K562 (cell line): ENCODE results near the gene ENDOU.

Source experiments
- MBD2 ChIP-seq: sonication (generic); IDR thresholded peaks from 2 replicates; pipeline ENCODE4 v1.6.1; 2016; ENCODE audit warnings: low read depth, borderline replicate concordance
- POLR3A ChIP-seq: IDR thresholded peaks from 2 replicates; pipeline ENCODE4 v1.6.1; 2011; ENCODE audit warnings: borderline replicate concordance, mild to moderate bottlenecking, moderate library complexity; ENCODE audit not compliant: insufficient read length, insufficient read depth; ENCODE audit errors: extremely low read depth
- PPARD ChIP-seq: fragments of 250-450 bp; sonication (Bioruptor Pico); IDR thresholded peaks from 2 replicates; pipeline ENCODE4 v1.8.0; 2022; ENCODE audit warnings: inconsistent platforms, mild to moderate bottlenecking, moderate library complexity
- RBM17 ChIP-seq: fragments of 200-400 bp; formaldehyde crosslinking; IDR thresholded peaks from 2 replicates; pipeline ENCODE4 v1.6.1; 2017; ENCODE audit warnings: low read depth, mild to moderate bottlenecking, low read length, borderline replicate concordance
- SIX5 ChIP-seq, 2 experiments: IDR thresholded peaks; 2 replicates each; pipeline ENCODE4 v1.6.1; 2011; ENCODE audit warnings: low read length in 2 of 2, borderline replicate concordance in 1 of 2, low read depth in 1 of 2, mild to moderate bottlenecking in 1 of 2, moderate library complexity in 1 of 2; ENCODE audit not compliant: insufficient read depth in 1 of 2
- SRSF1 ChIP-seq: fragments of 200-400 bp; formaldehyde crosslinking; IDR thresholded peaks from 2 replicates; pipeline ENCODE4 v1.6.1; 2017; ENCODE audit warnings: mild to moderate bottlenecking, low read depth, low read length, moderate library complexity
- TCF7L2 ChIP-seq: fragments of 150-350 bp; IDR thresholded peaks from 2 replicates; pipeline ENCODE4 v1.6.1; 2016; ENCODE audit warnings: low read depth, mild to moderate bottlenecking, low read length, moderate library complexity
- ZNF707 ChIP-seq: fragments of 250-450 bp; sonication (Bioruptor Pico); conservative IDR thresholded peaks from 2 replicates; pipeline ENCODE4 v1.8.0; 2022; ENCODE audit warnings: inconsistent platforms, mild to moderate bottlenecking, moderate library complexity
- TF ChIP-seq, protein P1 (sequence below), 3 experiments: IDR thresholded peaks in 2 of 3; conservative IDR thresholded peaks in 1 of 3; 2 replicates each; pipeline ENCODE4 v1.5.1; 2011 to 2012; ENCODE audit warnings: low read length in 3 of 3, mild to moderate bottlenecking in 3 of 3, control low read depth in 2 of 3, improper control_type of control experiment in 1 of 3, inconsistent platforms in 1 of 3, low read depth in 1 of 3, mixed read lengths in 1 of 3, moderate library complexity in 1 of 3; ENCODE audit not compliant: insufficient read depth in 2 of 3

DNA sequence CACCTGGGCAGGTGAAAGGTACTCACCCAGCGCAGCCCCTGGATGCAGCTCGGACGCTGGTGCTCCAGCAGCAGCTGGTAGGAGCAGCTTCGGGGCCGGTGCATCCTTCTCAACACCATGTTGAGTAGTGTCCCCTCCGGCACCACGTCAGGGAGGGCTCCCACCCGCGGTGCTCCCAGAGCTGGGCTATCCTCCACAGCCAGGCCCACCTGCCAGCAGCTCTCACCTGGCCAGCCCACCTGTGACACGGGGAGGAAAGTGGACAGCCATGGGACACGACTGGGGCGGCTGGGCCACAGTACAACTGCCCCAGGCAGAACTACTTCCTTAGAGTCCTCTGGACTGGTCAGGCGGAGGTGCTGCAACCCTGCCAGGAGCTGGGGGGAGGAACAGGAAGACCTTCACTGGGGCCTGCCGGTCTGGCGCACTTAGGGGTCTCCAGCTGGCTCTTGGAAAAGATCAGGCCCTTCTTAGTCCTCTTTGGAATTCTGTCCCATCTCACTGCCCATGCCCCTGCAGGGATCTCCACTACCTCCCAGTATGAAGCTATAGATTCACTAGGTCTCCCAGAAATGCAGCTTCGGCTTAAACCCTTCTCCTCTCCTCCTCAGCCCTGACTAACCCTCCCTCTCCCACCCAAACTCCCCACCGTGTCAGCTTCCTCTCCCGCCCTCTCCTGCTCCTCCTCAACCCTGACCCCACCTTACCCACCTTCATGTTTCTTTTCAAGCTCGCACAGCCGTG, 32.7 kb upstream of the ENDOU start:
- no peak for TF ChIP-seq MBD2
- TF ChIP-seq, protein P1, sequence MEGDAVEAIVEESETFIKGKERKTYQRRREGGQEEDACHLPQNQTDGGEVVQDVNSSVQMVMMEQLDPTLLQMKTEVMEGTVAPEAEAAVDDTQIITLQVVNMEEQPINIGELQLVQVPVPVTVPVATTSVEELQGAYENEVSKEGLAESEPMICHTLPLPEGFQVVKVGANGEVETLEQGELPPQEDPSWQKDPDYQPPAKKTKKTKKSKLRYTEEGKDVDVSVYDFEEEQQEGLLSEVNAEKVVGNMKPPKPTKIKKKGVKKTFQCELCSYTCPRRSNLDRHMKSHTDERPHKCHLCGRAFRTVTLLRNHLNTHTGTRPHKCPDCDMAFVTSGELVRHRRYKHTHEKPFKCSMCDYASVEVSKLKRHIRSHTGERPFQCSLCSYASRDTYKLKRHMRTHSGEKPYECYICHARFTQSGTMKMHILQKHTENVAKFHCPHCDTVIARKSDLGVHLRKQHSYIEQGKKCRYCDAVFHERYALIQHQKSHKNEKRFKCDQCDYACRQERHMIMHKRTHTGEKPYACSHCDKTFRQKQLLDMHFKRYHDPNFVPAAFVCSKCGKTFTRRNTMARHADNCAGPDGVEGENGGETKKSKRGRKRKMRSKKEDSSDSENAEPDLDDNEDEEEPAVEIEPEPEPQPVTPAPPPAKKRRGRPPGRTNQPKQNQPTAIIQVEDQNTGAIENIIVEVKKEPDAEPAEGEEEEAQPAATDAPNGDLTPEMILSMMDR (IDR thresholded peaks at IDR 0.05 in 2 of 3, conservative IDR thresholded peaks at IDR 0.05 in 1 of 3; ENCODE audit: insufficient read depth in 2 of 3, low read depth in 1 of 3, low read length in 3 of 3): no peak
- no peak for TF ChIP-seq PPARD
- no peak for TF ChIP-seq RBM17
- no peak for TF ChIP-seq ZNF707 (CRISPR knock-in tag)
- no peak for TF ChIP-seq SIX5 (IDR thresholded peaks at IDR 0.05; ENCODE audit: borderline replicate concordance in 1 of 2, insufficient read depth in 1 of 2, low read depth in 1 of 2, low read length in 2 of 2)
- TF ChIP-seq SRSF1: no peak
- no peak for TF ChIP-seq TCF7L2
- no peak for TF ChIP-seq POLR3A
